HG02798 (cell line): ENCODE results near the gene SHMT2.
A peak's percentile ranks its signal among the peaks of the same experiment; 100 is the strongest.

ENCODE experiments used
- ATAC-seq: cut with Tn5 transposase; IDR thresholded peaks from one replicate; pipeline ENCODE4 v1.9.1; 2021; ENCODE audit warnings: mild to moderate bottlenecking; ENCODE audit not compliant: unreplicated experiment, poor library complexity

The SHMT2 gene

DNA sequence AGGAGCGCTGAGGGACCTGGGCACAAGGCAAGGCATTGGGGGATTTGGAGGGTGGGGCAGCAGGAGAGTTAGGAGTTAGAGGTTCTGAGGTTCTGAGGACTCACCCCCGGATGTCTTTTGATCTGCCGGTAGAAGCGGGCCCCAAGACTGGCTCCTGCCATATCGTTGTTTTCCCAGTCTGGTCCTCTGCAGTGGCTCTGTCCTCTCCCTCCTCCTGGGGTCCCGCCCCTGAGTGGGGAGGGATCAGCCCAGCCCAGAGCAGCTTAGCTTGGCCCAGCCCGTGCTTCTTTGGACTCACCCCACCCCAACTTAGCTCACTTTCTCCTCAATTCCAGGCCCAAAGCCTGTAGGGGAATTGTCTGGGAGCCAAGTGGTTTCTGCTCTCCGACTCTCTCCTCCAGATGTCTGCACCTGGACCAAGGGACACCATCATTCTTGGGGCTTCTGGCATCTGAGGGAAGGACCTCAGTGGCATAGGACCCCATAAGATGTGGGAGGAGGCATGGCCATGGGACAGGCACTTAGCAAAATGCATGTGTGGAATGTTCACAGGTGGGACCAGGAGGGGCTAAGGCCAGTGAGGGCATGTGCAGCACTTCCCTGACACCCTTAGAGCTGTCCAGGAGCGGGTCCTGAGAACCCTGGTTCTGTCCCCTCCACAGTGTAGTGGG lies 7.5 kb downstream of the SHMT2 start:
- ATAC-seq: no peak

DNA sequence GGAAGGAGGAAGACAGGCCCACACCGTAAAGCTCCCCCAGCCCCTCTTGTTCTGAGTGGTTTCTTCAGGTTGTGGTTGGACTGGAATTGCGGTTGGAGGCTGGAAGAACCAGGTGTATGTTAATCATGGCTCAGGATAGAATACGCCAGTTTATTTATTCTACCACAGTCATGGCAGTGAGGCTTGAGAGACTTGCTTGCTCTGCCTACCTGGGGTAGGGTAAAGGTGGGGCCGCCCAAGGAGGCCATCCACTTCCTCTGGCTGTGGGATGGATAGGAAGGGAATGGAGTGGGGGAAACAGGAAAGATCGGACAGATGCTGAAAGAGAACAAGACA lies 8.1 kb downstream of the SHMT2 start:
- ATAC-seq: no peak

DNA sequence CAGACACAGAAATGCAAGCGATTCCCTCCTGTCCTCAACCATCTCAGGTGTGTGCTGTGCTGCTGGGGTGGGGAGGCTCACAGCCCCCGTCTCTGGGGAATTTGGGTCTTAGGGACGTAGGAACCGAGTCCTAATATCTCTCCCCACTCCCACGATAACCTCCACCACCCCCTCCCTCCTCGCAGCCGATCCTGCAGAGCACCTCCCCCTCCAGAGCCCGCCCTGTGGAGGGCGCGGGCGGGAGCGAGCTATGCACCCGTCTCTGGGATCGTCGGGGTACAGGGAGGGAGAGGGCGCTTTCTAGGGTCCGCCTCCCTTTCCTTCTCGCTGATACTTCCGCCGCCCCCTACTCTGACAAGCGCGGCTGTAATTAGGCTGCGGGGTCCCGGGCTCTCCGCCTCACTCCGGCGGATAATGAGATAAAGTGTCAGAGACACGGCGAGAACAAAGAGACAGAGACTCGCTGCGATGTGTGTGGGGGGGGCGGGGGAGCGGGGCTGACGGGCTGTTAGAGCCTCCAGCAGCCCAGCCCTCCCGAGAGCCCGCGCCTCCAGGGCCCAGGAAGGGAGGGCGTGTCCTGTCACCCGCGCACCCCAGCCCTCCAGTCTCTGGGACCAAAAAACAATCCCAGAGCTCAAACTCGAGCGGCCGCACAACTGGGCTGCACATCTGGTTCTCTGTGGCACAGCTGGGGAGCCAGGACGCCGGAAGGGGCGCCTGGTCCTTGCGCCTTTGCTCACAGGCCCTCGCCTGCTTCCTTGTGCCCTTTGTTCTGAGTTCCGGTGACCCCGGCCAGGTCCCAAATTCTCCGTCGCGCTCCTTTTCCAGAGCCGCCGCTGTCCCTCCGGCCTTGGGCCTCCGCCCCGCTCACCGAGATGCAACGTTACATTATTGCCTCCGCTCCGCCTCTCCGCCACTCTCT lies 8.7 kb downstream of the SHMT2 start:
- ATAC-seq: no peak

DNA sequence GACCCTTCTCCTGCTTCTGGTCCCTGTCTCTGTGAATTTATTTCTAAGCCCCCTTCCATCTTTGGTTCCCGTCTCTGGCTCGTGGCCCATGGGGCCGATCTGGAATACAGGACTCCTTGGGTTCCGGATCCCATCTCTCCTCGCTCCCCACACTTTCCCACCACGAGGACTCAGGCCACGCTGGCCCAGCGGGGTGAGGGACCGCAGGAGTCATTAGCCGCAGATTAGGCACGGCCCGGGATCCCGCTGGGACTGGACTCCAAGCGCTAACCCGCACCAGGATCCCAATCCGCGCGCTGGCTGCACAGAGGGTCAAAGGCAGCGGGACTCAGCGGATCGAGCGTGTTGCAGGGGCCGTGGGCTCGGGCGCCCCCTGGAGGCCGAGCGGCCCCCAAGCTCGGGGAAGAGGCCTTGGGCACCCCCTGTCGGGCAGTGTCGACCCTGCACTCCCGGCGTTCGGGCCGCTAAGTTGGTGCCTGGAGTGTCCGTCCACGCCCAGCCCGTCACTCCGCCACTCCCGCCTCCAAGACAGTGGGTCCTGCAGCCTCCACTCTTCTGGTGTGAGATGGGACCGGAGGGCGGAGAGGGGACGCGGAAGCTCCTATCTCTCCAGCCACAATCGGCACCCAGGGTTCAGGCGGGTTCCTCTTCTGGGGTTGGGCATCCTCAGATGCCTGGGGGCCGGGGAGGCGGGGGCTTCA lies 9.5 kb downstream of the SHMT2 start:
- ATAC-seq: peak; percentile 63

DNA sequence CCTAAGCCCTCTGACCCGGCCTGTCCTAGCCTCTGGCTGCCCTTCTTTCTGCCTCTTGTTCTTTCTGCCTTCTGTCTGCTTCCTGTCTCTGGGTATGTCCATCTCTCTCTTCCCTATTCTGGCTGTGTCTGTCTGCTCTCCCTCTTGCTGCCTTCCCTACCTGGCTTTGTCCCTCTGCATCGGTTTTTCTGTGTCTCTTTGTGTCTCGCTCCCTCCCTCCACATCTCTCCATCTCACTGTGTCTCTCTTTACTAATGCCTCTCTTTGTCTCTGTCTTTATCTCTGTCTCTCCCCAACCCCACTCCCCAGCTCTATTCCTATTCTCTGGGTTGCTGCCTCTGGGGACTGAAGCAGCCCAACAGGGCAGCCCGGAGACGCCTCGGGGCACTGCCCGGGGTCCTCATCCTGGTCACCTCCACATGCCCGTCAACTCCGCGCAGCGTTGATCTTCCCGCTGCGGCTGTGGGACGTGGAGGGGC lies 10.1 kb downstream of the SHMT2 start:
- no peak for ATAC-seq

DNA sequence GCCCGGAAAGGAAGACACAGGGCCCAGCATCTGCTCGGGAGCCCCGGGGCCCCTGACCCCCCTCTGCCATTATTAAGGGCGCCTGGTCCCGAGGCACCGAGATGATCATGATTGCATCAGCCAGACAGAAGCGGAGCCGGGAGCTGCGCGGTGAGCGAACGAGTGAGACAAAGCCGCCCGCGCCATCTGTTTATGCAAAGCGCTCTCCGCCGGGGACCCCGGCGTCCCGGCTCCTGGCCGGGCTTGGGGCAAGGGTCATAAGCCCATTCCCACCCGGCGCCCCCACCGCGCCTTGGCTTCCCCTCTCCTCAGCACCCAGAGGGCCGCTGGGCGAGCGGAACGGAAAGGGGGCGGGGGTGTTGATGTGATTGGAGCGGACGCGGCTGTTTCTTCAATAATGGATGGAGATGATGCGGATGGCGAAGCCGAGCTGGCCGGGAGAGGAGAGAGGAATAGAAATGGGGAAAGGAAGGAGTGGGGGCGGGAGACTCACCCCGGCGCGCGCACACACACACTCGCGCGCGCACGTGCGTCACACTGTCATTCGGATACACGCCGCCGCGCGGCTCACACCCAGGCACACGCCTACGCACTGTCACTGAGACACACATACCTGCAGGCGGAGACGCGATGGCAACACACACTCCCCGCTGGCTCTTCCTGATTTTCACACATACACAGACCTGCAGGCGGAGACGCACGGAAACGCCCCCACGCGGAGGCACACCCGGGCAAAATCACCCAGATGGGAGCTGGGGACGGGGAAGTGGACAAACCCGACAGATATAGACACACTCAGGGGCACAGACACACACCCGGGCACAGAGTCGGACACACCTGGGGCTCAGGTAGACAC lies 10.8 kb downstream of the SHMT2 start:
- ATAC-seq: peak; percentile 23

DNA sequence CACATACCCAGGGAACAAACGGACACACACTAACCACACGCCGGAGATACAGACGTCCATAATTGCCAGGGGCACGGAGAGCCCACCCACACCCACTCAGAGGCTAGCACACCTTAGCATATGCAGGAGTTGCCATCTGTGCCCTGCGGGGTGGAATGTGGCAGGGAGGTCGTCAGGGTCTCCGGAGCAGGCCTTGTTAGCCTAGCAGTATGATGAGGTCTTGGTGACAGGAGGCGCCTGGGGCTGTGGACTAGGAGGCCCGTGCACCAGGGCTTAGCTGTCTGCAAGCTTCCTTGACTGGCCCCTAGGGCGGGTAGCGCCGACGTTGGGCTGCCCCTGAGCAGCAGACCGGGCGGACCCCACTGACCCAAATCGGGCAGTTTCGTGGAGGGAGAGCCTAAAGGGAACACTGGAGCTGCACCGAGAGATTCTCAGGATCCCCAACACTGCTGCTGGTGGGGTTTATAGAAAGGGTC lies 11.5 kb downstream of the SHMT2 start:
- ATAC-seq: no peak

DNA sequence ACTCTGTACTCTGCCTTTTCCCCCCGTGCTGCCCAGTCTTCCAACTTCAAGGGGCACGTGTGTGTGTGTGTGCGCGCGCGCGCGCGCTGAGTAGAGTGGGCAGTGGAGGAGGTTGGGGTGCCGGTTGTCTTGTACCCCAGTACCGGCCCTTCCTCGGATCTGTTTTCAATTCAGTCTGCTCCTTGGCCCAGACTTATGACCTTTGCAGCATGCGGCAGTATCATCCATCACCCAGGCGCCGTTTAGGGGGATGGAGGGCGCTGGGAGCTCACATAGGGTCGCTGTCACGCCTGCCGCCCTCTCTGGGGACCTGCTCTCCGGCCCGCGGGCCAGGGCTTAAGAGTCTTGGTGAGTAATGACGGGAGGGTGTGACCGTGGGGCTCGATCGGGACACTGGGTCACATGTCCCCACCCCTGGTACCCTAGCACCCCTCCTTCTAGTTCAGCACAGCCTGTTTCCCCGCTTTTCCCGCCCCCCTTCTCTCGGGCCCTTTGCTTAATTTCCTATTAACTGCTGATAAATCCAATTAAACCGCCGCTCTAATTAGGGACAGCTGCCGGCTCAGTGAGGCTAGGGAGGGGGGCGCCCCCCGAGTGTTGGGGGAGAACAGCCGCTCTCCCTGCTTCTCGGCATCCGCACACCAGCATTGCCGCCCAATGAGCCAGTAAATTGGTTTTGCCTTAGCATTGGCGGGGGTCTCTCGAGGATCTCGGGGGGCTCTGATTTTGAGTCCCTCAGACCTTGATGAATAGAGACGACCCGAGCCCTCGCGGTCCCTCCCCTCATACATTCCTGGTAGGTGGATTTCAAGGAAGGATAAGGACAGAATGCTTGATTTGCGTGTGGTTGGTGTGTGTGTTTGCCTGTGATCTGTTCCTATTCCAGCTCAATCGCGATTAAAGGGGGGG lies 12.1 kb downstream of the SHMT2 start:
- ATAC-seq: no peak

DNA sequence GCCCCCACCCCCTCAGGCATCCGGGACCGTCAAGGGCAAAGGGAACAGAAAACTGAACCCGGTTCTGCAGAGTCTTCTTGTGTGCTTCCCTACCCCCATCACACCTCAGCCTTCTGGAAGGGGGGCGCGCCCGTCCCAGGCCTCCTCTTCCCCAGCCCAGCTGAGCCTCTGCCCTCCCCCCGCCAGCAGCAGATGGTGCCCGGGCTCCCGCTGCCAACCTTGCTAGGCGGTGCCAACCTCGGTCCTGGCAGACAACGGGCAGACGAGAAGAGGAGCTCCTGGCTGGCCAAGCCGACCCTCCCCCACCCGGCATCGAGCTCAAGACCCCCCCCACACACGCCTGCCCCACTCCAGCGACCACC lies 12.8 kb downstream of the SHMT2 start:
- ATAC-seq: no peak

DNA sequence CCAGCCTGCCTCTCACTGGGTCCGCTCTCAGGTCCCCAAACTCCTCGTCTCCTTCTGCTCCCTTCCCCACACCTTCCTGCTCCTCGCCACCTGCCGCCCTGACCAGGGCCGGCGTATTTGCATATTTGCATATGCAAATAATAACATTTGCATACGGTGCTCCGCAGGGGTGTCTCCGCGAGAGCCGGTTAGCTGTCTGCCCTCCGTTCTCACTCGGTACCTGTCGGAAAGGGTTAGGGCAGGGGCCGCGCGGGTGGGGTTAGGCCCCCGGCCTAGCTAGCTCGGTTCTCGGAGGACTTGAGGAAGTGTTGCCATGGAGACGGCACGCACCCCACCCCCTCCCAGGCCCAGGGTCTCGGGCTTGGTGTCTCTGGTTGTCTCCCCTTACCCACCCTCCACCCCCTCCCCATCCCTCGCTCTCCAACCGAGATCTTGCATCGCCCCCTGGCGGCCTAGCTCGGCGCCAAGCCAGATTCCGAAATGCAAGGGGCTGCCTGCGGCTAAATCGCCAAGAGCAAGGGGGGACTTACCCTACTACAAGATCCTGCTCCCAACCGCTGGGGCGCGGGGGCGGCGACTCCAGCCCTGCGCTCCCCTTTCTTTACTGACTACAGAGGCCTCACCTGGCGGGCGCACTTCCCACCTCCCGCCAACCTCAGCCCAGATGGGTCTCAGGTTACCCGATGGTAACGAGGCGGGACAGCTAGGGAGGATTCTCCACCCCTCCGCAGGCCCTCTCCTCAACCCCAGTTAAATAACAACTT lies 13.4 kb downstream of the SHMT2 start:
- peak; percentile 38 for ATAC-seq

DNA sequence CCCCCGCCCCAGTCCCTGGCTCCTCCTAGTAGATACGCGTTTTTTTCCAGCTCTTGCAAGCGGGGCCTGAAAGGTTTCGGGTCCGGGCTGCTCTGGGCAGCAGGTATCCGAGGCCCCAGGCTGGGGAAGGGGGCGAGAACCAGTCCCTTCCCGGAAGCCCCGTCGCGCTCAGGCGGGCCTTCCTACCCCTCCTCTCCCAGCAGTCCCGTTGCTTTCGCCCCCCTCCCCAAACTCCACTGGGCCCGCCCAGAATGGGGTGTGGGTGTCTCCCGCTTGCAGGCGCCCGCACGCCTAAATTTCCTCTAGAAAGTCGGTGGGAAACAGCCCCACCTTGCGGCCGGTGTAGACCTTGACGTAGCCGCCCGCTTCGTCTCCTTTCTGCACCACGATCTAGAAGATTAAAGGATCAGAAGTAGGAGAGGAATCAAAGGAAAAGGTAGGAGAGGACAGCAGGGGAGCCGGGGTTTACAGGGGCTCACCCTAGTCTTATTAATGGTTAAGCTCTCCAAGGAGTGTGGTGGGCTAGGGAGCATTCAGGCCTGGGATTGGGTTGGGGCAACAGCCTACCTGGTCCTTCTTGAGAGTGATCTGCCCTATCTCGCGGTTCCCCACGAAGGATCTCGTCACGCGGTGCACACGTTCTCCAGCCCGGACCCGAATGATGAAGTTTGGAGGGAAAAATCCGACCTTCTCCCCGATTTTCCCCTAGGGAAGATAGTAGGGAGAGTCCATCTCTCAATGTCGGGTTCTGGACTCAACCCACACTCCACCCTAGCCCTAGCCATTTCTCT lies 14.2 kb downstream of the SHMT2 start:
- ATAC-seq: no peak

DNA sequence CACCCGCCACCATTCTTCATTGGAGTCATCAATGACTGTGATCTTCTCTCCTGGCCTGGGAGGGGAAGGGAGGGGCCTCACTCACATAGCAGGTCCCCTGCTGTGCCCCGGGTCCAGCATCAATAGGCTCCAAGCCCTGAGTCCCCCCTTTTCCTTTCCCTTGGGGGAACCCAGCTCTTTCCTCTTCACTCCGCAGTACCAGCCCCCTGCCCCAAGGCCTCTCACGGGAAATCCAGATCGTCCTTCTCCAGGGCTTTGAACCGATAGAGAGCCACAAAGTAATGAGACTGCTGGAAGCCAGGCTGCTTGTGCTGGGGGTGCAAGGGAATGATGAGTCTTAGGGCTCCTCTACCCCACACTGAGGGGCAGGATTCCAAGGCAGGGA lies 14.8 kb downstream of the SHMT2 start:
- ATAC-seq: no peak

DNA sequence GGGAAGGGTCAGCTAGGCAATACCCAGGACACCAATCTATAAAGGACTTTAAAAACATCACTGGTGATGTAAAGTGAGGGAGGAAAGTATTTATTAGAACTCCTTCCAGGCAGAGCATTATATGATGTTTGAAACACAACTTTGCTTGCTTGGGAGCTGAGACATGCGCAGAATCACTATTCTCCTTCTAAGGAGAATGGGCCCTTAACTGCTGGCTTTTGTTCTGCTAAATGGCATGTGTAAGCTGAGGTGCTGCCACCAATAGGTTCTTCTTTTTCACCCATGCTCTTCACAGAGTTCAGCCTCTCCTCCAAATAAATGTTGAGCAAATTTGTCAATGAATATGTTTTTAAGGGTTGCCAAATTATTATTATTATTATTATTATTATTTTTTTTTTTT lies 17.5 kb downstream of the SHMT2 start:
- no peak for ATAC-seq

DNA sequence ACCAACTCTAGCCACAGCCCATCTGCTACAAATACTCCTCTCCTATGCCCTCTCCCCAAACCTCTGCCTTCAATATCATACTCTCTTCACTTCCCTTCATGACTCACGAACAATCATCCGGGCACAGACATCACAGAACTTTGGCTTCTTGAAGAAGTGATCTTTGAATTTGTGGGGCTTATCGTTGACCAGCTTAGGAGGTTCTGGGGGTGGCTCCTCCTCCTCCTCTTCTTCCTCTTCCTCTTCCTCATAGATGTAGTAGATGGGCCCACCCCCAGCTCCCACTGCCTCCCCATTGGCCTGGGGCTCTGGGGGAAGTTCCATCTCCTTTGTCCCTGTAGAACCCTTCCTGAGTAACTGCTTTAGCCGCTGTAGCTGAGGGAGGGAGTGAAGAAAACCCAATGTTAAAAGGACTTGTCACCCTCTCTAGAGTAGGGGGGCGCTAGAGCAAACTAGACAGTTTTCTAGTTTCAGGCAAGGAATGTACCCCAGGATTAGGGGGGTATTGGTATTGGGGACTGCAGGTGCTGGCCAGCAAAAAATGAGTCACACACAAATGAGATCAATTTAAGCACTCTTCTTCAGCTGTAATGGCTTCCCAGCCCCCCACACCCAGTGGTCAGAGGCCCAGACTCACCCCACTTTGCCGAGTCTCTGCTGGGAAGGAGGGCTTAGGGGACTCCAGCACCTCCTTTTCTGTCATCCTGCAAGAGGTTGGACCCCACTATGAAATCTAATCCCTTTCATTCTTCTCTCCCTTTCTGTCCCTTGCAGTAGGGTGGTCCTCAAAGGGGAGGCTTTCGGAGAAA lies 19.6 kb downstream of the SHMT2 start:
- no peak for ATAC-seq

DNA sequence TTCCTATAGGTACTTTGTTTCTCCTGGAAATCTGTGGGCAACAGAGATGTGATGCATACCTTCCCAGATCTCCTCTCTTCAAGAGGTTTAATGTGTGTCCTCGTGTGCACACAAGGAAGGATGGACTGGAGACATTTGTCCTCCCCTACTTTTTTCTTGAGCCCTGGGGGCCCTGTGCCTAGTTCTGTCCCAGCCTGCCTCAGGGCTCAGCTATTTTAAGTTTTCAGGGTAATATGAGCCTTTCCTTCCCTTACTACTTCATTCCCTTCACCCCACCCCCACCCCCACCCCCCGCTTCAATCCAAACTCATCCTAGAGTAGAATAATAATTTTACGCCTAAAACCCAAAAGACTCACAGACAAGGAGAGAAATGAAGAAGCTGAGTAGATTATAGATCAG lies 21.0 kb downstream of the SHMT2 start:
- ATAC-seq: no peak

DNA sequence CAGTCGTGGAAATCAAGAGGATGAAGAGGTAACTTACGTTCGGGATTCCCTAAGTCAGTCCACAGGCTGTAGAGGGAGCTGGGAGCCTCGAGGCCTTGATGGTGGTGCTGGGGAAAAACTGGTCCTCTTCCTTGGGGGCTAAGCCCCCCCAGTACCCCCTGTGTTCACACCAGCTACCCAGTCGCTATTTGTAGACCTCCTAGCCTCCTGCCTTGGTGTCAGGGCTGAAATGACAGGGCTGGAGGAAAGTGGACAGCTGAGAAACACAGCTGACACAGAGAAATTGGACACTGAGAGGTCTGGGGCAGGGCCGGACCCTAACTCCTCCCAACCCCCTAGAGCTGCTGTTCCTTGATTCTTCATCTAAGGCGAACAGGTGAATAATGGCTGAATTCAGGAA lies 21.4 kb downstream of the SHMT2 start, which contains the start of gene STAC3:
STAC3 (minus strand) TSS at position 232 of the 400 bp plus-strand sequence. CDS start 1,551 bp downstream, outside the sequence.
- ATAC-seq: no peak
